Measurements from ENCODE around the gene SCNM1. TPM values are rescaled to one million over a fixed set of nuclear protein-coding genes. Genes with fewer than 3 reads are reported as not detected.

SCNM1 gene, protein sequence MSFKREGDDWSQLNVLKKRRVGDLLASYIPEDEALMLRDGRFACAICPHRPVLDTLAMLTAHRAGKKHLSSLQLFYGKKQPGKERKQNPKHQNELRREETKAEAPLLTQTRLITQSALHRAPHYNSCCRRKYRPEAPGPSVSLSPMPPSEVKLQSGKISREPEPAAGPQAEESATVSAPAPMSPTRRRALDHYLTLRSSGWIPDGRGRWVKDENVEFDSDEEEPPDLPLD
- 19.1 TPM for total RNA-seq

DNA sequence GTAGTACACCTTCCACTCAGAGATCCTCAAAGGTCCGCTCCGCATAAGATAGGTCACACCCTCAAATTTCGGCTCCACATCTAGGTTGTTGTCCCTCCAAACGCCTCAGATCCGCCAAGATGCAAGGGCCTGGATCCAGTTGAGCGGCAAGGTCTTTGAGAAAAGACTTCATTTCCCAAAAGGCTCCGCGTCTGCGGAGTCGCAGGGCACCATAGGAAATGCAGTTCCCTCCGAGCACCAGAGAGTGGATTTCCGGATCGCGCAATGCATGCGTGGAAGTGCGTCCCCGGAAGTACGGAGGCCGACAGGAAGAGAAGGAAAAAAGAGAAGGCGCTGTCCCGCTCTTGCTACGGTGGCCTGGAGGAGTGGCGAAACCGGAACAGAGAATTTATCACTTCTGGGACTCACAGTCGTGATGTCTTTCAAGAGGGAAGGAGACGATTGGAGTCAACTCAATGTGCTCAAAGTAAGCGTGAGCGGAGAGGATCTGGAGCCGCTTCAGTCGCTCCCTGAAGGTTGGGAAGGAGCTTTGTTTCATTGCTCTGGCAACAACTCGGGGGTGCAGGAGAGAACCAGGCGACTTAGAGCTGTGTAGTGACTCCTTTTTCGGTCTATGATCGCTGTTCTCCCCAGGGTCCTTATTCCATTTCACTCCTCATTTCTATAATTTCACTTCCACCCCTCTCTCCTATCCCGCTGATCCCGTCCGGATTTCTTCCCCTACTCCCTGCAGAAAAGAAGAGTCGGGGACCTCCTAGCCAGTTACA lies at the start of gene SCNM1, which contains the start of gene LYSMD1:
Gene SCNM1, plus strand, starts transcription at position 407 of the 767 bp plus-strand sequence. Its CDS starts 9 bp downstream, at position 416.
Gene LYSMD1, minus strand, starts transcription at position 165 of the 767 bp plus-strand sequence. CDS start 644 bp downstream, outside the sequence.
- DNase-seq = peak; percentile 100

DNA sequence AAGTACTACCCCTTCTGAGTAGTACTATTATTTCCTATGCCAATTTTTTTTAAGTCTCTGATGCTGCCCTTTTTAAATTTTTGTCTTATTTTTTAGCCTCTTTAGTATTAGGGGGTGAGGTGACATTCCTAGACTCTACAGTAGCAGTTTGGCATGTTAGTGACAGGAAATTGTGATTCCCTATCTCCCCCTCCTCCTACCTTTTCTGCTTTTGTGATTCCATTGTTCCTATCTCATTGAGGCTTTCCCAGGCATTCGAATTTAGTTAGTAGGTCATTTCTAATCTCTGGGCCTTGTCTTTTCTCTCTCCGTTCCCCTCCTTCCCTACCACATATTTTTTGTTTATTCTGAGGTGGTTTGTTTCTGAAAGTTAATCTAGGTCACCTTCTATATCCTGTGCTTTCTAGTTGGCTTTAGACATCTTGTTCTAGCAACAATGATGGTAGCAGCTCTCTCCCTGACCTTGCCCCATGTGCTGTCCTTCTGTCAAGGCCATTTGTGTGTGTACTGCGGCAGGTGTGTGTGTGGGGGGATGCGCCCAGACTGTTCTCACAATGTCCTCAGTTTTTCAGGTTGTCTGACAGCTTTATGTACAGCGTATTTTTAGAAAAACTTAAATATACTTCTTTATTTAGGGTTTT lies 41.1 kb upstream of the SCNM1 start:
- no peak for DNase-seq

DNA sequence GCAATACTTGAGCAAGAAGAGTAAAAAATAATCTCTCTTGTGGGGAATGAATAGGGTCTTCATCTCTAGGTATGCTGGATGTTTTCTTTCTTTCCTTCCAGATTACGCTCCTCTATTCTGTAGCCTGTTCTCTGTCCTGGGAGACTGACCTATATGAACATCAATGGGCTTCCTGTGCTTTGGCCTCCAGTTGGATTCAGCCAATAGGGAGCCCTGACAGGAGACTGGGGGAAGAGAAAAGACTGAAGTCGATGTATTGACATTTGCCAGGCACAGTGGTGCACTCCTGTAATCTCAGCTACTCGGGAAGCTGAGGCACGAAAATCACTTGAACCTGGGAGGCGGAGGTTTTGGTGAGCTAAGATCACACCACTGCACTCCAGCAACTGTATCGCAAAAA lies 37.1 kb upstream of the SCNM1 start:
- DNase-seq = no peak

DNA sequence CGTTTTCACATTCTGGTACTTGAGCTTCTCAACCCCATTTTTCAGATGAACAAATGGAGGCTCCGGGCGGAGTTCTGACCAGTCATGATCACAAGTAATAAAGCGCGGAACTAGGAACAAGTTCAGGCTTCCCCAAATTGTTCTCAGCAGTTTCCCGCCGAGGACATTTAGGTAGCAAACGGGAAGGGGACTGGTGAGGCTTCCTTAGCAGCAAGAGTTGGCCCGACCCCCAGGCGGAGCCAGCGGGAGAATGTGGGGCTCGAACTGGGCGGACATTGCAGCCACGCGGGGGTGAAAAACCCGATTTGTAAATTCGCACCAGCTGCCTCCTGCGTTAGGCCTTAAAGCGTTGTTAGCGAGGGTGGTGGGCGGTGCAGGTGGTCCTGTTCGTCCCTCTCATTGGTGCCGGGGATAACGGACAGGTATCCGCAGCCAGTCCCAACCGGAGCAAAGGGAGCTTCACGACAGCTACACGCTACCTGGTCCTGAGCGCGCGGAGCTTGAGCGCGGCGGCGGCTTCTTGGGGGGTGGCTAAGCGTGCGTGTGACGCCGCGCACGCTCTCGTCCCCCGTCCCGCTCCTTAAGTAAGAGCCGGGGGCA lies 34.9 kb upstream of the SCNM1 start:
- DNase-seq = peak; percentile 96

DNA sequence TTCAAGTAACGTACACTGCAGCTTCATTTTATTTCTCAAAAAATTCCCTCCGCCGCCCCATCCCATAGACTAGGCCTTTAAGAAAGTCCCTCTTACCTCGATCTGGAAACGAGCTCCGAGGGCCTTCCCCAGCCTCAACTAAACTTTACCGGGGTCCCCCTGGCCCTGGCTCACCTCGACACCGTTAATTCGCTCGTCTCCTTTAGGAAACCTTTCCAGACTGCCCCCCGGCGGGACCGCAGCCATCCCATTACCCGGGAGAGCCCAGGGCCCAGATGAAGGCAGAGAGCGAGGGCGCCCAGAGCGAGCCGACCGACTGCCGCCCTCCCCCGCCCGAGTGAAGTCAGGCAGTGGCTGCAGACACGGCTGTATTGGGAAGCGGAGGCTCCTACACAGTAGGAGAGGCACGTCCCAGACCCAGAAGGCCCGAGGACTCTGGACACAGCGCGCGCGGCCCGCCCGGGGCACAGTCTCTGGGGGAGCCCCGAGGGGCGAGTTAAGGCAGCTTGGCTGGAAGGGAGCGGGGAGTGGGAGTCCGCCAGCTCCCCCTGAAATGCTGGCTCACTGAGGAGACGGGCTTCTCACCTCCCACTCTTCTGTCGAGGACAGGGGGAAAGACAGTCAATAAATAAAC lies 34.1 kb upstream of the SCNM1 start:
- no peak for DNase-seq

DNA sequence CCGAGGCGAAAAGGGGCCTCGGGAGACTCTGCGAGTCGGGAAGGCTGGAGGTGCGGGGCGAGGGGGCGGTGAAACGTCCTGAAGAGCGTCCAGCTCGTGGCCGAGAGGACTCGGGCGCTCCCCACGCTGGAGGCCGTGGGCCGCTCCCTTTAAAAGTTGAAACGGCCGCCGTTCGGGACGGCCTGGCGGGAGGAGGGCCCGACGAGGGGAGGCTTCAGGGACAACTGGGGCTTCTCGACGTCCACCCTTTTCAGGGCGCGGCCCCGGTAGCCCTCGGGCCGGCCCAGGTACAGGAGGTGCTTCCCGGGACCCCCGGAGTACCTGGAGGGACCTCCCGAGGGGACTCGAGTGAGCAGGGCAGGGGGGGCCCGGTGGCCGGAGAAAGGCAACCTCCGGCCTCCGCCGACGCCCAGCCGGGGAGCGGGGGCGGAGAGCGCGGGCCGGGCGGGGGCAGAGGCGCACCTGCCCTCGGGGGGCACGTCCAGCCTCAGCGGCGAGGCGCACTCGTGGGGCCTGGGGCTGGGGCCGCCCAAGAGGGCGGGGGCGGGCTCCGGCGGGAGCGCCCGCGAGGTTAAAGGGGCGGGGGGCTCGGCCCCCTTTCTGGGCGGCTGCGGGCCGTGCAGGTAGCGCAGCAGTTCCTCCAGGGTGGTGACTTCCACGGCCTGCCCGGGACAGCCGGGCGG lies 33.5 kb upstream of the SCNM1 start:
- no peak for DNase-seq

DNA sequence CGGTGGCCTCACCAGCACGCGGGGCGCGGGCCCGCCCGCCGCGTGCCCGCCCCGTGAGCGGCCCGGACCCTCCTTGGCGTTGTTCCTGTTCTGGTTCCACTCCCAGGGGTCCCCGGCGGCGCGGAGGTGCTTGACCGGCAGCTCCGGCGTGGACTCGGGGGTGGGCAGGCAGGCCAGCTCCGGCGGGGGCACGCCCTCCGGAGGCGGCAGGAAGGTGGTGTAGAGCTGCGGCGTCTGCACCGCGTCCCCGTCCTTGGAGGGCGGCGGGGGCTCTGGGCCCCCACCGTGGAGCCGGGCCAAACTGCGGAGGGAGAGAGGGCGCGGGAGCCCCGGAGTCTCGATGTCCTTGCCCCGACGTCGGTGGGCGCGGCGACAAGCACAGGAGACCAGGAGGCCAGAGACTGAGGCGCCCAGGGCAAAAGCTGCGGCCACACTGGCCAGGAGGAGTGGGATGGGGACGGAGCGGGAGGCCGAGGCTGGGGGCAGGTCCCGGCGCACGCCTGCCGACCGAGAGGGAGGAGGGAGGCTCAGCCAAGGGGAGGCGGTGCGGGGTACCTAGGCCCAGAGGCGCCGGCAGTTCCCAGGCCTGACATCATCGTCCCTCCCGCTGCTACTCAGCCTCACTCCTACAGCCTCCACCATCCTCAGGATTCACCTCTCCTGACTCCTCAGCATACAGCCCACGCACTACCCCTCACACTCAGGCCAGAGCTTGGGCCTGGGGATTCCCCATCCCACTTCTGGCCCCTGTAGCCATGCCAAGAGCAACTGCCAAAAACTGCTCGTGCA lies 32.7 kb upstream of the SCNM1 start:
- DNase-seq = peak; percentile 62

DNA sequence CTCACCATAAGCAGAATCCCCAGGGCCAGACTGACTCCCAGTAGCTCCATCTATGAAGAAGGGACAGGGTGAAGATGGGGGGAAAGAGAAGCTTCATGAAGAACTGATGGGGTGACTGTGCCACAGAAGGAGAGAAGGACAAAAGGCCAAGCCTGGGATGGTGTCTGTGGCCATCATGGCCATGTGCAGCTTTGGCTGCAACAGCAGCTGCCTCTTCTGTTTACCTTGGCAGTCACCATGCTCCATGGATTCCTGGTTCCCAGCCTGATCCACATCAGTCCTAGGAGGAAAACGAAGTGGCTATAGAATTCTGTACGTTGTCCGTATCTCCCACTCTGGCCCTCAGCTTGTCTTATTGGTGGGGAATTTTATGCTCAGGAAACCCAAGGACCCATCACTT lies 31.5 kb upstream of the SCNM1 start:
- DNase-seq = no peak

DNA sequence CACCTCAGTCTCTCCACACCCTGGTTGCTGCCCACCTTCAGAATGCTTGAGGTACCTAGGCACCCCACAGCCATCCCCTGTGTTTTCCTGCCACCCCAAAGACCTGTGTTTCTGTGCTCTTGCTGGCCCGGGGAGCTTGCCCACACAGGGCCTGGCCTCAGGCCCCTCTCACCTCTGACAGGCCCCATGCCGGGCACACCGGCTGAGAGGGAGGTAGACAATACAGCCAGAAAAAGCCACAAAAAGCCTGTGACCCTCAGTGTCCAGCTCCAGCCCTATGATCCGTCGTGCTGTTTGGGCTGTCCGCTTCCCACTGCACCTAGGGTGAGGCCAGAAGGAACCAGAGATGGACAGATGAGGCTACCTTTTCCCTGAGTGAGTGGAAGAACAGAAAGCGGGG lies 31.0 kb upstream of the SCNM1 start:
- DNase-seq = no peak

DNA sequence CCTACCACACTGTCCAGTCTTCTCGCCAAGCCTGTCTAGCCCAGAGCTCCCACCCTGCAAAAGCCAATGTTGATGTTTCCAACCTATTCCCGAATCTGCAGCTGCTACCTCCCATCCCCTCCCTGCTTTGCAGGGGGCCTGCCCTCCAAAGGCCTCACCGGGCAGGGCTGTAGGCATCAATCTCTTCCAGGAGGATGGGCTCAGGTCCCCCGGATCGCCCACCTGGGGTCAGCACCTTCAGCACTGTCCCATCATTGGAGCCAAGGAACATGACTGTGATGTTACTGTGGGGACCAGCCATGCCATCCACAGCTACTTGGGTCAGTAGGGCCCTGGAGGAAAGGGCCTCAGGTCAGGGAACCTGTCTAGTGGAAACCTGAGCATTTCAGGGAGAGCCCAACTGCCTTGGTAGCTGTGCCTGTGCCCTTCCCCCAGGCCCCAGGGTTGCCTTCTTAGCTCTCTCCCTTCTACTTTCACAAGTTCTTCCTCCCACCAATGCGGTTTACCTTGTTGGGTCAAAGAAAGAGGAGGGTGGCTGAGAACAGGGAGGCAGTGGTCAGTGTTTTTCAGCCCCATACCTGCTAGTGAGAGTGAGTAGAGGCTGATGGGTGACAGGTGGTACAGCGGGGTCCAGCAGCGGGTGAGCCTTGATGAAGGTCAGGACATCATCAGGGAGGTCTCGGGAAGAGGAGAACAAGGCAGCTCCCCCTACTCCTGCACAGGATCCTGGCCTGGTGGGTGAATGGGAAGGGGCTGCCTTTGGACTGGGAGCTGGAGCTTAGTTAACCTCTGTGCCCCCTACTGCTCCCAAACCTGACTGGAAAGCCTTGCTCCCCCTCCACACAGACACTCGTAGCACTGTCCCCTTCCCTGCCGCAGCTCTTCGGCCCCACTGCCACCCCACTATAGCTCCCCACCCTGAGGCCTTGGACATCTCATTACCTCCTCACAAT lies 30.2 kb upstream of the SCNM1 start:
- DNase-seq = no peak

DNA sequence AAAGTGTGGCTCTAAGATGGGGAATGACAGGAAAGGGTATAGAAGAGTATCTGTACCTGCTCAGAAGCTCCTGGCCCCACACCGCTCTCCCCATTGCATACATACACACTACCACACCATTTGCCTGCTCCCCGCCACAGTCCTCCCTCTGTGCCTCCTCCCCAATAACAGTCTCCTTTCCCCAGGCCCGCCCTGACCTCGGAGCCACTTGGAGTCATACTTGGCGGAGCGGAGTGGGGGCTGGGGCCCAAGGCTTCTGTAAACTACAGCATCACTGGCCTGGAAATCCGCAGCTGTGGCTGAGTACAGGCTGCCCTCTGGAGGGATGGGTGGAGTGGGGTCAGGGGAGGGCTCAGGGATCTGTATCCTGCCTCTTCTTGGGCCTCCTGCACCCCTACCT lies 28.2 kb upstream of the SCNM1 start:
- no peak for DNase-seq

DNA sequence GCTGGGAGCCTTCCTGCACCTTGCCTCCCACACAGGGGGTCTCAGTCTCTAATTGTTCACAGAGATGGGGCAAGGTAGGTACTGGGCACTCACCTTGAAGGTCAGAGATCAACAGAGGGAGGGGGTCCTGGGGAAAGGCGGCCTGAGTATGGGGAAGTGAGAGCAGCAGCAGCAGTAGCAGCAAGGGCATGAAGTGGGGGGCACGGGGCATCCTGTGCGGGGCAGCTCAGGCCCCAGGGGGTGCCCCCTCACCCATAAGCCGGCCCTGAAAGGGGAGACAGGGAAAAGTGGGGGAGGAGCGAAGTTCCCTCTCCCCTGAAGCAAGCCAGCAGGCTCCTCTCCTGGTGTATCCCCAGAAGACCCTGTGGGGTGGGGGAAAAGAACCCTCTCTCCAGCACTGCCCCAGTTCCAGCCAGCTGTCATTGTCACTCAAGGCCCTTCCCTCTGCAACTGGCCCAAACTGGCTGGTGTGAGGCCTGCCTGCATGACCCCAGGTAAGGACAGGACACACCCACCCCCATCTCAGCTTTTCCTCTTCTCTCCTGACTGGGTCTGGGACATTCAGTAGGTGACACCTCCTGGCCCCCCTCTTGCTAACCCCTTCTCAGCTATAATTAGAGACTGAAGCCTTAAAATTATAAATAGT lies 23.4 kb upstream of the SCNM1 start:
- peak; percentile 94 for DNase-seq

DNA sequence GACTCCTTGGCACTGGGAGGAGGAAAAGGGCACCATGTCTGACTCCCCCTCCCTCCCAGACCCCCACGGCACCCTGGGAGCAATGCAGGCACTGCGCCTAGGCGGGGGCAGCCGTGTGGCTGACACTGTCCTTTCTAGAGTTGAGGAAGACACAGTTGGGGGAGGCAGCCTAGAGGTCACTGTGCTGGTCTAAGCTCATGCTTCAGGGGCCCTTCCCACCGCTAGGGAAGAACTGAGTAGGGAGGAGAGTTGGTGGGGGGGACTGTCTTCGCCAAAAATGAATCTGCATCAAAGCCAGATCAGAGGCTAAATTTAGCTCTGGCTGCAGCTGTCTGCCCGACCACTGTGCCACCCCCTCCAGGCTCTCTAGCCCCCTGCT lies 22.9 kb upstream of the SCNM1 start:
- DNase-seq = peak; percentile 87

DNA sequence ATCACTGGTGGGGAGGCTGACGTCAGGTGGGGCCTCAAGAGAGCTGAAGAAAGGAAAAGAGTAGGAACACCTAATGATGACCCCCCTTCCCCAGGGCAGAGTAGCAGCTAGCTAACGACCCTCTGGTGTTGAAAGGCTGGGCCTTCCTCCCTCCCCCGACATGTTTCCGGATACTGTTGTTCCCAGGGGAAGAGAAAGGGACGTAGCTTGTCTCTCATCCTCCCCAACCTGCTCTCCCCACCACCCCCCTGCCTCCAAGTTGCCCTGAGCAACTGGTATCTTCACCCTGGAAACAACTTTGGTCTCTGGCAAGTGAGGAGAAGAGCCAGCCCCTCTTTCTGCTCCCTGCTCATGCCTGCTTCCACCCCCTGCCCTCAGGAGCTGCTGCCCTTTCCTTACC lies 22.0 kb upstream of the SCNM1 start:
- no peak for DNase-seq

DNA sequence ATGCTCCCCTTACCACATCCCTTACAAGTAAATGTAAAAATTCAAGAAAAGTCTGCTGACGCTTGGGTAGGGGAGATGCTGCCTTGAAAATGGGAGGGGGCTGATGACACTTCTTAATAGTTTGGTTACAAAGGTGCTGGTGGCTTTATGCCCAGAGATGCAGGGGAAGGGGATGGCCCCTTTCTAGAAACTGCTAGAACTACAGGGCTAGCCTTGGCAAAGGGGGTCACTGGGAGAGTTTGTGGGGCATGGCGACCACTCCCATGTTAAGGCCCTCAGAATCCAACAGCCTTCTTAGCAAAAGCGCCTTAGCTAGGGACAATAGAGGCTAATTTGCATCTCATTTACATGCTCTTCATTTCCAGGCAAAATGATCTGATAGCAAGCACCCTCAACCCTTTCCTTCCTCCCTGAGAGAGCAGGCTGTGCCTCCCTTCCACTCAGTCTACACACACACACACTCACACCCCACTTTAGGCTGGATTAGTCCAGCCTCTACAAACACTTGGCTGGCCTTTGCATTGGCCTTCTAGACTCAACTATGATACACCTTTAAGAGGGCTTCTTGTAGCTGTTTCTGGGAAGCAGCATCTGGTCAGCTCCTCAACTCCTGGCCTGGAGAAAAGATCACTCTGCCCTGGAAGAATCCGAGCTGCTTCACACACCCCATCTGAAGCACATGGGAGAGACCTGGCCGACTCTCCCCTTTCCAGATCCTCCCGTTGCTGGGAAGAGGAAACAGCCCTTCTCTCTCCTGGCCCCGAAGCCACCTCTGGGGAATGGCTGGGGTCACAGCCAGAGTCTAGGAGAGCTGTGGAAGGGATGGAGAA lies 21.3 kb upstream of the SCNM1 start:
- DNase-seq = peak; percentile 69

DNA sequence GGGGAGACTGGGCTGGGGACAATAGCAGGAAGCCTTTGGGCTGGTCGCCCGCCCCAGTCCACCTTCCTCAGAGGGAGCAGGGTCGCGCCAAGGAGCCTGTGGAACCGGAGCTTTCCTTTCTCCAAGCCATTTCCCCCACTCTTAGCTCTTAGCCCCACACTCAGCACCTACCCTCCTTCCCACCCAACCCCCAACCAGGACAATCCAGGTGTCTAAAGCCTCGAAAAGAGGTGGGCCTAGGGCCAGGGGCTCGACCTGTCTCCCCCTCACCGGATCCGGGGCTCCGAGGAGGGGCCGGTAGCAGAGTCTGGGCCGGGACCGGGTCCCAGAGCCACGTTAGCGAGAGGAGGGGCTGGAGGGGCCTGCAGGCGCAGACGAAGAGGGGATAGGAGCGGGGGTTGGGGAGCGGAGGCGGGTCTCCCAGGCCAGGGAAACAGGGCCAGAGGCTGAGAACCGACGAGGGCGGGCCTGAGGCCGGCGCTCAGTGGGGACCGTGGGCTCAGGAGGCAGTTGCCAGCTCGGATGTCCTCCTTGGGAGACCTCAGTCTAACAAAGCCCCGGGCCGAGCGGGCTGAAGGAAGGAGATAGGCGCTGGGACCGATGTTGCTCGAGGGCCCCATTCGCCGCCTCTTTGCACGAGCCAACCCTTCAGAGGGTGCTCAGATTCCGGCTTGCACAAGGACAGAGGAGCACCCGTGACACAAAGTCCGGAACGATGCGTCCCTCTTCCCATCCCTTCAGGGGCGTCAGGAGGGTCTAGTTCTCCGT lies 20.5 kb upstream of the SCNM1 start:
- DNase-seq = peak; percentile 61

DNA sequence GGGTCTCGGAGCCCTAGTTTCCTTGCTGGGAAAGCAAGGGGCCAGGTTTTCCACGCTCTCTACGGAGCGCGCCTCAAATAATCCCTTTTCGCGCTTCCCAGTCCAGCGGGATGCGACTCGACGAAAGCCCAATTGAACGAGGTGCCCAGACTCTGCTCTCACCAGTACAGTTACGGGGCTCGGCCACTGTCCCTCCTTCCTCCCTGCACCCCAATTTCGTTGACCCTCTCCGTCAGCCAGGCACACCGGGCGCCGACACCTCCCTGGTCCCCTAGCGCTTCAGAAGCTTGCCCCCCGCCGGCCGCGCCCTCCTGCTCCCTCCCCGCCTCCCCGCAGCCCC lies 19.9 kb upstream of the SCNM1 start:
- no peak for DNase-seq
